ENCODE data around the gene BPIFB6.

BPIFB6 gene

DNA sequence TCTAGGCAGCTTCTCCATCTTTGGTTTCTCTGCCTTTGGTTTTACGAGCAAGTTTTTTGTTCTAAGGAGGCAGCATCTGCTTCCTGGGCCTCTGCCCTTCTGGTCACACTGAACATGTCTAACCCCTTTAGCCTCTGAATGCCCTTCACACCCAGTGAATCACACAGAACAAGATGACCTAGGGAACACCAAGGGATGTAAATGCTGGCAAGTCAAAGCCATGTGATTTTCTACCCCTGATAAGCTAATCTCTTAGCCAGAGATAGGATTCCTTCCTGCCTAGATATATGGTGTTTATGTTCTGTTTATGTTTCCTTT lies 7.2 kb upstream of the BPIFB6 start:
- no peaks in the 10 kb centered on the region for H3K9me3 ChIP-seq (ENCODE audit: insufficient read depth, low read length)
- no peaks in the 10 kb centered on the region for H3K4me1 ChIP-seq (ENCODE audit: insufficient read depth, insufficient read length)
- TF ChIP-seq ZNF274 (IDR thresholded peaks at IDR 0.05; ENCODE audit: low read depth, low read length) (no peak), YY1 (IDR thresholded peaks at IDR 0.05; ENCODE audit: insufficient read depth, insufficient read length) (no peak)
- DNase-seq (ENCODE audit: low read depth, low spot score): no peak
- H3K4me3 ChIP-seq (ENCODE audit: insufficient read length, low read depth): no peak overlapping the region
- no peaks in the 10 kb centered on the region for H3K36me3 ChIP-seq (ENCODE audit: insufficient read depth, insufficient read length, low read length)
- H3K27me3 ChIP-seq (ENCODE audit: insufficient read depth, insufficient read length): no peaks in the 10 kb centered on the region
- no peak overlapping the region for H3K9ac ChIP-seq (ENCODE audit: insufficient read length, low read depth)

DNA sequence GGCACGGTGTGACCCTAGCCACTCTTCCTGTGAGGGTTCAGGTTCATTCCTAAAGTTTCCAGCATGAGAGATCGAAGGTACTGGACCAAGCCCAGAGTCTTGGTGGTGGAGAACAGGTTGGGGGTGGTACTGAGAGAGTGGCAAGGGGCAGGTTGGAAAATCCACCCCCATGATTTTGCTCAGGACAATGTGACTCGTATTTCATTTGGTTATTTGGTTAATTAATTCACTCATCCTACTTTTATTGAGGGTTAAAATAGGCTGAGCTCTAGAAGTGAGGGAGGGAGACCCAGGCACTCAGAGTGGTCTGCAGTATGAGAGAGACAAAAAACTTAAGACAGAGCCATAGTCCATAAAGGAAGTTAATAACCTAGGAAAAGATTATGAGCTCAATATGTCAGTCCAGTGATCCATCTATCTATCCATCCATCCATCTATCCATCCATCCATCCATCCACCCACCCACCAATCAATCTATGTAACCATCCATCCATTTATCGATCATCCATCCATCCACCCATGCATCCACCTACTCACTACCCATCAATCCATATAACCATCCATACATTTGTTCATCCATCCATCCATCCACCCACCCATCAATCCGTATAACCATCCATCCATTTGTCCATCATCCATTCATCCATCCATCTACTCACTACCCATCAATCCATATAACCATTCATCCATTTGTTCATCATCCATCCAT lies 6.7 kb upstream of the BPIFB6 start:
- no peak overlapping the region for H3K9ac ChIP-seq (ENCODE audit: insufficient read length, low read depth)
- no peak for DNase-seq (ENCODE audit: low read depth, low spot score)
- H3K9me3 ChIP-seq (ENCODE audit: insufficient read depth, low read length): no peaks in the 10 kb centered on the region
- H3K36me3 ChIP-seq (ENCODE audit: insufficient read depth, insufficient read length, low read length): no peaks in the 10 kb centered on the region
- no peaks in the 10 kb centered on the region for H3K4me1 ChIP-seq (ENCODE audit: insufficient read depth, insufficient read length)
- H3K4me3 ChIP-seq (ENCODE audit: insufficient read length, low read depth): no peak overlapping the region
- H3K27me3 ChIP-seq (ENCODE audit: insufficient read depth, insufficient read length): no peaks in the 10 kb centered on the region
- no peak for TF ChIP-seq ZNF274 (IDR thresholded peaks at IDR 0.05; ENCODE audit: low read depth, low read length)
- TF ChIP-seq SUZ12 (IDR thresholded peaks at IDR 0.05; ENCODE audit: extremely low read depth, insufficient read depth, insufficient read length): no peak
- no peak for TF ChIP-seq YY1 (IDR thresholded peaks at IDR 0.05; ENCODE audit: insufficient read depth, insufficient read length)

DNA sequence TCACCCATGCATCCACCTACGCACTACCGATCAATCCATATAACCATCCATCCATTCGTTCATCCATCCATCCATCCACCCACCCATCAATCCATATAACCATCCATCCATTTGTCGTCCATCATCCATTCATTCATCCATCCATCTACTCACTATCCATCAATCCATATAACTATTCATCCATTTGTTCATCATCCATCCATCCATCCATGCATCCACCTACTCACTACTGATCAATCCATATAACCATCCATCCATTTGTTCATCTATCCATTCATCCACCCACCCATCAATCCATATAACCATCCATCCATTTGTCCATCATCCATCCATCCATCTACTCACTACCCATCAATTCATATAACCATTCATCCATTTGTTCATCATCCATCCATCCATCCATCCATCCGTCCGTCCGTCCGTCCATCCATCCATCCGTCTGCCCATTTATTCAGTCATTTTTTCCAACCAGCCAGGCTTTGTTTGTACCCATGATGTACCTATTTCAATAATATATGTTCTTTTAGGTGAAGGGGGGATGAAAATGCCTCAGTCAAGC lies 6.1 kb upstream of the BPIFB6 start:
- Histone ChIP-seq H3K9me3 (ENCODE audit: insufficient read depth, low read length) (no peaks in the 10 kb centered on the region), H3K4me3 (ENCODE audit: insufficient read length, low read depth) (no peak overlapping the region), H3K27me3 (ENCODE audit: insufficient read depth, insufficient read length) (no peaks in the 10 kb centered on the region), H3K4me1 (ENCODE audit: insufficient read depth, insufficient read length) (no peaks in the 10 kb centered on the region), H3K9ac (ENCODE audit: insufficient read length, low read depth) (no peak overlapping the region), H3K36me3 (ENCODE audit: insufficient read depth, insufficient read length, low read length) (no peaks in the 10 kb centered on the region)
- TF ChIP-seq ZNF274 (IDR thresholded peaks at IDR 0.05; ENCODE audit: low read depth, low read length) (no peak), YY1 (IDR thresholded peaks at IDR 0.05; ENCODE audit: insufficient read depth, insufficient read length) (no peak), SUZ12 (IDR thresholded peaks at IDR 0.05; ENCODE audit: extremely low read depth, insufficient read depth, insufficient read length) (no peak)
- DNase-seq (ENCODE audit: low read depth, low spot score): no peak

DNA sequence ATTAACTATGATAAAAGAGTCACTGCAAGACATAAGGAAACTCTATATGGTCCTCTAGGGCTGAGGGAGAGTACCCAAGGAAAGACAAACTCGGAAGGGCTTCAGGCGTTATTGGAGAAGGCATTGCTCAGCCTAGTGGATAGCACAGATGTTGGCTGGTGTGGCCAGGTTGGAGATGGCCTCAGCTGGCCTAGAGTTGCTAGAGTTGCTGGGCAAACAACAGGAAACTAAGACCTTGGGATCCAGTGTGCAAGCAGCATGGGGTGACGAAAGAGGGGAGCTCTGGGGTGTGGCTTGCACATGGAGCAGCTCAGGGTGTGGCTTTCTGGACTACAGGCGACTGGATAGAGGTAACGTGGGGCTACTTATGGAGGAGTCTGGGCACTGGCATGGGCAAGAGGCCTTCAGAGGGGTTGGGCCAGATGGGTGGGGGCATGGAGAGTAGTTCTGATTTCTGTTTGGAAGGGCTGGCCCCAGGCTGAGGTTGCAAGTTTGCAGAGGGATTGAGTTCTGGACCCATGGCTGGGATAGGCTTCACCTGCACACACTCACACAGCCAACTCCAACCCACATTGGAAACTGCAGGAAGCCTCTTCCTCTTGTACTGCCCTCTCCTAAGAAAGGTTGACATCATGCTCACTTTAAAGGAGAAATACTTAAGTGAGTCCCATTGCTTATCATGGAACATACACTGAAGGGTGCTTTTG lies 5.2 kb upstream of the BPIFB6 start:
- Histone ChIP-seq H3K9ac (ENCODE audit: insufficient read length, low read depth) (no peak overlapping the region), H3K36me3 (ENCODE audit: insufficient read depth, insufficient read length, low read length) (no peaks in the 10 kb centered on the region), H3K9me3 (ENCODE audit: insufficient read depth, low read length) (no peaks in the 10 kb centered on the region), H3K27me3 (ENCODE audit: insufficient read depth, insufficient read length) (no peaks in the 10 kb centered on the region), H3K4me1 (ENCODE audit: insufficient read depth, insufficient read length) (no peaks in the 10 kb centered on the region), H3K4me3 (ENCODE audit: insufficient read length, low read depth) (no peak overlapping the region)
- no peak for DNase-seq (ENCODE audit: low read depth, low spot score)
- TF ChIP-seq ZNF274 (IDR thresholded peaks at IDR 0.05; ENCODE audit: low read depth, low read length): no peak
- no peak for TF ChIP-seq SUZ12 (IDR thresholded peaks at IDR 0.05; ENCODE audit: extremely low read depth, insufficient read depth, insufficient read length)
- no peak for TF ChIP-seq YY1 (IDR thresholded peaks at IDR 0.05; ENCODE audit: insufficient read depth, insufficient read length)

DNA sequence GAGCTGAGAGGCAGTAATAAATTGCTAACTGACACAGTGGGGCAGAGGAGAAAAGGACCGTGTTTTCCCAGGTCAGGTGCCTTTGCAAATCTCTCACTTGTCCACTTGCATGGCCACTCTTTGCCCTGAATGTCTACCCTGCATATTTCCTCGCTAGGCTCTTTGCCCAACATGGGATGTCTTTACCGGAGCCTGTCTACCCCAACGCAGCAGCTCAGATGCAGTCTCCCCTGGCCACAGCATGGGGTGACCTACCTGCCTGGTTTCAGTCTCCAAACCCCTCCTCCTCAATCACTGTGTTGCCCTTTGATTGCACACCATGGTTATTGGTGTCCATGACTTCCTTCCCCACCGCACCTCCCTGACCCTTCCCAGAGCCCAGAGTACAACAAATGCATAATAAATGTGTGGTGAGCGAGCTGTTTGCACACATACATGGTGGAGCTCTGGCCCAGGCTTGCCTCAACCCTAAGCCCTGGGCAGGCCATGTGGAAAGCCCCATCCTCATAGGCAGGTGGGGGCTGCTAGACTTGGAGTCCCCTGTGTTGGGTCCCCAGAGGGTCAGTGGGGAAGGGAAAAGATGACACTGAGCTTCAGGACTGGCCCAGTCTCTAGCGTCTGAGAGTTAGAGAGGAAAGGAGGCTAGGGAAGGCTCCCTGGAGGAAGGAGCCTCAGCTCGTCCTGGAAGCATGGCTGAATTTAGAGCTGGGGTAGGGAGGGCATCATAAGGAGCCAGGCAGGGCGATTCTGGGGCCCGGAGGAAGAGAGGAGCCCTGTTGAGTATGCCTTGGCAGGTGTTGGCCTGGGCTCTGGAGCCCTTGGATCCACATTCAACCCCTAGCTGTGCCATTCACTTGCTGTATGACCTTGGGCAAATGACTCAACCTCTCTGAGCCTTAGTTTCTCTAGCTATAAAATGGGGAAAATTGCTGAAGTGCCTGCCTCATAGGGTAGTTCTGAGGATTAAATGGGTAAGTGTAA lies 4.4 kb upstream of the BPIFB6 start:
- Histone ChIP-seq H3K9me3 (ENCODE audit: insufficient read depth, low read length) (no peaks in the 10 kb centered on the region), H3K4me1 (ENCODE audit: insufficient read depth, insufficient read length) (peaks cover 2% of the 10 kb centered on the region), H3K4me3 (ENCODE audit: insufficient read length, low read depth) (no peak overlapping the region), H3K27me3 (ENCODE audit: insufficient read depth, insufficient read length) (no peaks in the 10 kb centered on the region), H3K36me3 (ENCODE audit: insufficient read depth, insufficient read length, low read length) (no peaks in the 10 kb centered on the region), H3K9ac (ENCODE audit: insufficient read length, low read depth) (no peak overlapping the region)
- DNase-seq (ENCODE audit: low read depth, low spot score): no peak
- TF ChIP-seq SUZ12 (IDR thresholded peaks at IDR 0.05; ENCODE audit: extremely low read depth, insufficient read depth, insufficient read length): no peak
- TF ChIP-seq ZNF274 (IDR thresholded peaks at IDR 0.05; ENCODE audit: low read depth, low read length): no peak
- TF ChIP-seq YY1 (IDR thresholded peaks at IDR 0.05; ENCODE audit: insufficient read depth, insufficient read length): no peak

DNA sequence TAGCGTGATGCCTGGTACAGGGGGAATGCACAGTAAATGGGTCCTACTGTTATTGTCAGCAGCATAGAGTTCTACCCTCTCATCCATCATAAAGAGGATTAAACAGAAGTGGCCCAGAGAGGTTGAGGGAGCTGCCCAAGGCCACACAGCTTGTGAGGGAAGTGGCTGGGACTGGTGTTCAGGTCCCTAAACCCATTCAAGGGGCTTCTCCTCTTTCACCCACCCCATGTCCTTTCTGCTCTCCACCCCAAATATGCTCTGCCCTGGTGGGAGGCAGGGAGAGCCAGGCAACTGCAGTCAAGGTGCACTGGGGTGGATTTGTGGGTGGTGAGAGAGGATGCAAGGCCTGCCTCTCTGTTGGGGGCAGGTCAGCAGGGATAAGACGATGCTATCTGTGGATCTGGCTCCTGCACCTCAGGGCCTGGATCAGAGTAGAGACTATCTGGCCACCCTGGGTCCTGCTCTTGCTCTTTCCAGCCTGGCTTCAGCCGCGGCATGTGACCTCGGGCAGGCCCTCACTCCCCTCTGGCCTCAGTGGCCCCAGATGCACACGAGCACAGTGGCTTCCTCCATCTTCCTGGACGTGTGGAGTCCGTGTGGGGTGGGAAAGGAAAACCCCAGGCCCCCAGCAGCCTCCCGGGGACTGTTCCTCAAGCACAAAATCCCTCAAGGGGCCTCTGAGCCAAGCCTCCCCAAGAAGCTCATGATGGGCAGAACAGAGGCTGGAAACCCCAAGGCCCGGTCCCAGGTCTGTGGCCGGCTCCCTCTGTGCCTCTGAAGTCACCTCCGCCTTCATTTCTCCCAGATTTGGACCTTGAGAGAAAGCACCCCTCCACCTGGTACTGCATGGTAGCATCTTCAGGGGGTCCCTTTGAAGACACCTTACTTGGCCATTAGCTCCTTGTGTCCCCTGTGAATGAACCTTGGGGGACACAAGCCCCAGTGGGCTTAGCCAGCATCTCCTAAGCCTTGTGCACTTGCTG lies 3.4 kb upstream of the BPIFB6 start:
- TF ChIP-seq YY1 (IDR thresholded peaks at IDR 0.05; ENCODE audit: insufficient read depth, insufficient read length) (no peak), SUZ12 (IDR thresholded peaks at IDR 0.05; ENCODE audit: extremely low read depth, insufficient read depth, insufficient read length) (no peak), ZNF274 (IDR thresholded peaks at IDR 0.05; ENCODE audit: low read depth, low read length) (no peak)

More for the DNA sequence above, 3.4 kb upstream of the BPIFB6 start:
- DNase-seq (ENCODE audit: low read depth, low spot score): no peak
- Histone ChIP-seq H3K9ac (ENCODE audit: insufficient read length, low read depth) (no peak overlapping the region), H3K36me3 (ENCODE audit: insufficient read depth, insufficient read length, low read length) (no peaks in the 10 kb centered on the region), H3K9me3 (ENCODE audit: insufficient read depth, low read length) (no peaks in the 10 kb centered on the region), H3K27me3 (ENCODE audit: insufficient read depth, insufficient read length) (no peaks in the 10 kb centered on the region), H3K4me3 (ENCODE audit: insufficient read length, low read depth) (no peak overlapping the region), H3K4me1 (ENCODE audit: insufficient read depth, insufficient read length) (peaks cover 2% of the 10 kb centered on the region)

Measured in NT2/D1 (cell line).